HEK293 (cell line): ENCODE data around the gene ZNF469.

Experiments
- CTCF ChIA-PET: fragments of 350-600 bp; formaldehyde crosslinking; extraction: SDS; loops from one replicate; lab custom pipeline; 2021; ENCODE audit warnings: antibody characterized with exemption; lab: Yijun Ruan, JAX
- POLR2A ChIA-PET: fragments of 300-600 bp; formaldehyde crosslinking; extraction: SDS; loops from one replicate; lab custom pipeline; 2020; ENCODE audit warnings: antibody characterized with exemption, inconsistent platforms; lab: Yijun Ruan, JAX
- H3K27ac ChIP-seq: fragments of 200-500 bp; sonication (Bioruptor generic); 2 replicates; pipeline ENCODE4 v1.5.1; 2014; ENCODE audit warnings: low read depth, low read length, control low read depth, inconsistent platforms; ENCODE audit errors: extremely low read depth
- H3K36me3 ChIP-seq, 2 experiments: fragments of 200-500 bp in 1 of 2; sonication (Bioruptor generic) in 1 of 2; 1 replicate in 1 of 2; 2 replicates in 1 of 2; pipeline ENCODE4 v1.5.1; 2014 to 2017; ENCODE audit warnings: inconsistent platforms in 2 of 2, low read length in 2 of 2; ENCODE audit not compliant: control insufficient read depth in 2 of 2, insufficient read depth in 1 of 2
- H3K4me1 ChIP-seq: fragments of 200-500 bp; sonication (Bioruptor generic); 2 replicates; pipeline ENCODE4 v1.5.1; 2014; ENCODE audit warnings: mild to moderate bottlenecking, low read length, inconsistent platforms; ENCODE audit not compliant: control insufficient read depth, insufficient read depth
- H3K4me3 ChIP-seq: 2 replicates; pipeline ENCODE4 v1.5.1; 2011; ENCODE audit warnings: low read depth, mild to moderate bottlenecking, control low read depth, low read length, moderate library complexity
- H3K9me3 ChIP-seq: fragments of 200-500 bp; sonication (Bioruptor generic); 2 replicates; pipeline ENCODE4 v1.5.1; 2014; ENCODE audit warnings: low read depth, low read length, inconsistent platforms; ENCODE audit not compliant: control insufficient read depth, insufficient read depth
- BCL11A ChIP-seq: fragments of 450-650 bp; formaldehyde crosslinking; IDR thresholded peaks from 2 replicates; pipeline ENCODE4 v1.5.1; 2016; ENCODE audit warnings: low read depth, missing biosample characterization, missing genetic modification characterization
- GLIS1 ChIP-seq: fragments of 450-650 bp; formaldehyde crosslinking; IDR thresholded peaks from 2 replicates; pipeline ENCODE4 v1.5.1; 2016; ENCODE audit warnings: missing biosample characterization, missing genetic modification characterization
- GLIS2 ChIP-seq: fragments of 450-650 bp; formaldehyde crosslinking; IDR thresholded peaks from 2 replicates; pipeline ENCODE4 v1.5.1; 2016; ENCODE audit warnings: missing biosample characterization, missing genetic modification characterization
- KLF10 ChIP-seq: fragments of 450-650 bp; IDR thresholded peaks from 2 replicates; pipeline ENCODE4 v1.5.1; 2018; ENCODE audit warnings: missing biosample characterization, mild to moderate bottlenecking, missing genetic modification characterization
- KLF7 ChIP-seq: fragments of 450-650 bp; formaldehyde crosslinking; IDR thresholded peaks from 2 replicates; pipeline ENCODE4 v1.5.1; 2016; ENCODE audit warnings: missing biosample characterization, missing genetic modification characterization, borderline replicate concordance
- MYNN ChIP-seq: fragments of 450-650 bp; formaldehyde crosslinking; IDR thresholded peaks from 2 replicates; pipeline ENCODE4 v1.5.1; 2016; ENCODE audit warnings: missing biosample characterization, missing genetic modification characterization, borderline replicate concordance
- ZFHX2 ChIP-seq: fragments of 450-650 bp; formaldehyde crosslinking; conservative IDR thresholded peaks from 2 replicates; pipeline ENCODE4 v1.5.1; 2016; ENCODE audit warnings: missing biosample characterization, missing genetic modification characterization
- ZIC2 ChIP-seq: fragments of 450-650 bp; formaldehyde crosslinking; IDR thresholded peaks from 2 replicates; pipeline ENCODE4 v1.5.1; 2016; ENCODE audit warnings: missing biosample characterization, missing genetic modification characterization
- ZNF174 ChIP-seq: fragments of 450-650 bp; formaldehyde crosslinking; IDR thresholded peaks from 2 replicates; pipeline ENCODE4 v1.5.0; 2017; ENCODE audit warnings: missing biosample characterization, mild to moderate bottlenecking, missing genetic modification characterization
- ZNF335 ChIP-seq: fragments of 450-650 bp; formaldehyde crosslinking; conservative IDR thresholded peaks from 2 replicates; pipeline ENCODE4 v1.5.1; 2016; ENCODE audit warnings: missing biosample characterization, missing genetic modification characterization
- ZNF394 ChIP-seq: fragments of 450-650 bp; formaldehyde crosslinking; IDR thresholded peaks from 2 replicates; pipeline ENCODE4 v1.5.1; 2016; ENCODE audit warnings: missing biosample characterization, missing genetic modification characterization, mild to moderate bottlenecking, moderate library complexity, borderline replicate concordance
- ZNF585B ChIP-seq: fragments of 450-650 bp; formaldehyde crosslinking; IDR thresholded peaks from 2 replicates; pipeline ENCODE4 v1.5.1; 2016; ENCODE audit warnings: missing biosample characterization, missing genetic modification characterization
- ZNF623 ChIP-seq: fragments of 450-650 bp; formaldehyde crosslinking; IDR thresholded peaks from 2 replicates; pipeline ENCODE4 v1.5.1; 2016; ENCODE audit warnings: missing biosample characterization, missing genetic modification characterization
- ZNF624 ChIP-seq: fragments of 450-650 bp; formaldehyde crosslinking; IDR thresholded peaks from 2 replicates; pipeline ENCODE4 v1.5.1; 2017; ENCODE audit warnings: missing biosample characterization, missing genetic modification characterization
- TF ChIP-seq, protein P1 (sequence below): fragments of 450-650 bp; formaldehyde crosslinking; IDR thresholded peaks from 2 replicates; pipeline ENCODE4 v1.5.1; 2016; ENCODE audit warnings: missing biosample characterization, missing genetic modification characterization, low read depth
- TF ChIP-seq, protein P2 (sequence below): fragments of 450-650 bp; formaldehyde crosslinking; IDR thresholded peaks from 2 replicates; pipeline ENCODE4 v1.5.1; 2016; ENCODE audit warnings: missing biosample characterization, missing genetic modification characterization
- TF ChIP-seq, protein P3 (sequence below): fragments of 450-650 bp; IDR thresholded peaks from 2 replicates; pipeline ENCODE4 v1.5.1; 2018; ENCODE audit warnings: missing biosample characterization, mild to moderate bottlenecking, missing genetic modification characterization
- TF ChIP-seq, protein P4 (sequence below): fragments of 450-650 bp; formaldehyde crosslinking; IDR thresholded peaks from 2 replicates; pipeline ENCODE4 v1.5.1; 2016; ENCODE audit warnings: missing biosample characterization, missing genetic modification characterization
- TF ChIP-seq, protein P5 (sequence below): fragments of 450-650 bp; formaldehyde crosslinking; optimal IDR thresholded peaks from 2 replicates; pipeline ENCODE3; 2016; ENCODE audit warnings: missing biosample characterization, mild to moderate bottlenecking, missing genetic modification characterization

ZNF469 gene

DNA sequence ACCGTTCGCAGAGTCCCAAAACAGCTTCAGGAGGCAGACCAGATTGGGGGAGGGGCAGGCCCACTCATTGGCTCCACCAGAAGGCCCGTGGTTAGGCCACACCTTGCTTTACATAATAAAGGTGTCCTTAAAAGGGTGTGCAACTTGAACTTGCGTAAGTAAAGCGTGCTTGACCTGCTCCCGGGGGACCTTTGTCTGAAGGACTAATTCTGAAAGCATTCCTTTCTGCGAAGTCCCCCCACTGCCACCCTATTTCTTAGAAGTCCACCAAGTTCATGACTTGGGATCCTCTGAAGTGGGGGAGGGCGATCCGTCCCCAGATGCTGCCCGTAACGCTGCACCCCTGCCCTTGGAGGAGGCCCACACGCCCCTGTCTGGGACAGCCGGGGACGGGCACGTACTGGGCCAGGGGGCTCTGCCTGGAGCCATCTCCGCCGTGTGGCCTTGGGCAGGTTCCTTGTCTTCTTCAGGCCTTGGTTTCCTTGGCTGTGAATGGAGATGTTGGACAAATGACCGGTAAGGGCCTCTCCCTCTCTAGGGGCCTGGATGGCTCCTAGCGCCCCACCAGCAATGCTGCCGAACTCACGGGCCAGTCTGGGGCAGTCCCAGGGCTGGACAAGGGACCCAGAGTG lies 823 bp upstream of the ZNF469 start:
- Histone ChIP-seq H3K4me3 (no peak overlapping the region), H3K9me3 (no peaks in the 10 kb centered on the region), H3K36me3 (no peaks in the 10 kb centered on the region), H3K27ac (no peak overlapping the region), H3K4me1 (no peaks in the 10 kb centered on the region)
- TF ChIP-seq ZNF623 (tag by site-specific recombination) (no peak), BCL11A (tag by site-specific recombination) (no peak)
- POLR2A ChIA-PET = no interaction called here
- CTCF ChIA-PET = no interaction called here

DNA sequence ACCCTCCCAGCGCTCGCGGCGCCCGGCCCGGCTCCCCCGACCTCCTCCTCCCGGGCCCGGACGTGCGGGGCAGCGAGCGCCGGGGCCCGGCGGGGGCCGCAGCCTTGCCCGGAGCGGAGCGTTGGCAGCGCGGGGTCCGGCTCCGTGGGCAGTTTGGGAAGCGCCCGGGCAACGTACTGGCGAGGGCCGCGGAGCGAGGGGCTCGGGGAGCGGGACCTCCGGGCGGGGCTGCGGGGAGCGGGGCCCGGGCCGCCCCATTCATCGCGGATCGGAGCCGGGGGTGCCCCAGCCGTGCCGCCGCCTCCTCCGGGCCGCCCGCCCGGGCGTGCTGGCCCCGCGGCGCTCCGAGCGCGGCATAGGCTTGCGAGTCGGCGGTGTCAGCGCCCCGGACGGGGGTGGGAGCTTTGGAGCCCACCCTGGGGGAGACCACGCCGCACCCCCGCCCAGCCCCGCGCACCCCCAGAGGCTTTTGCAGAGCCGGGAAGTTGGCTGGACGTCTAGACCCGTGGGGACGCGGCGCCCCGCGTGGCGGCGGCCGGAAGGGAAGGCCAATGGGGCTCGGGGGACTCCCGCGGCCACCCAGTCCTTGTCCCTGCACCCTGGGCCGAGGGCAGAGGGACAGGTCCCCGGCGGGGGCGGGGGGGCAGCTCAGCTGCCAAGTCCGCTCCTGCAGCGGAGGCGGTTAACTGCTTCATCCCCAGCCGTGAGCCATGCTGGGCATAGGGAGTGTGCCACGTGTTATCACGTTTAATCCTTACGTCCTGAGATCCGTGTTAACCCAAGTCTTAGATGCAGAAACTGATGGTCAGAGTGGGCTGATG lies 852 bp downstream of the ZNF469 start:
- H3K4me1 ChIP-seq = no peaks in the 10 kb centered on the region
- peak overlapping the region; percentile 4 for H3K4me3 ChIP-seq
- no peak overlapping the region for H3K27ac ChIP-seq
- POLR2A ChIA-PET = no interaction called here
- H3K9me3 ChIP-seq = no peaks in the 10 kb centered on the region
- CTCF ChIA-PET = interaction anchor here (0.6 to 1.7 kb wide), 5 partner anchors 8 to 179 kb away, joined by 3 to 4 read pairs (median 3); no protein-coding TSS in a partner anchor
- H3K36me3 ChIP-seq = no peaks in the 10 kb centered on the region
- TF ChIP-seq MYNN (no peak), ZFHX2 (tag by site-specific recombination) (0 out of 2 replicates have a peak, but pooled peaks have one; percentile 17), GLIS1 (tag by site-specific recombination) (peak; percentile 11; the same call in 1 of the 2 replicates), ZNF174 (tag by site-specific recombination) (no peak), ZIC2 (peak; percentile 69), ZNF624 (tag by site-specific recombination) (no peak), ZNF335 (tag by site-specific recombination) (peak; percentile 56), KLF7 (tag by site-specific recombination) (no peak), ZNF585B (no peak), ZNF394 (tag by site-specific recombination) (no peak), KLF10 (tag by site-specific recombination) (no peak), GLIS2 (tag by site-specific recombination) (0 out of 2 replicates have a peak, but pooled peaks have one; percentile 8)
- TF ChIP-seq, protein P1, sequence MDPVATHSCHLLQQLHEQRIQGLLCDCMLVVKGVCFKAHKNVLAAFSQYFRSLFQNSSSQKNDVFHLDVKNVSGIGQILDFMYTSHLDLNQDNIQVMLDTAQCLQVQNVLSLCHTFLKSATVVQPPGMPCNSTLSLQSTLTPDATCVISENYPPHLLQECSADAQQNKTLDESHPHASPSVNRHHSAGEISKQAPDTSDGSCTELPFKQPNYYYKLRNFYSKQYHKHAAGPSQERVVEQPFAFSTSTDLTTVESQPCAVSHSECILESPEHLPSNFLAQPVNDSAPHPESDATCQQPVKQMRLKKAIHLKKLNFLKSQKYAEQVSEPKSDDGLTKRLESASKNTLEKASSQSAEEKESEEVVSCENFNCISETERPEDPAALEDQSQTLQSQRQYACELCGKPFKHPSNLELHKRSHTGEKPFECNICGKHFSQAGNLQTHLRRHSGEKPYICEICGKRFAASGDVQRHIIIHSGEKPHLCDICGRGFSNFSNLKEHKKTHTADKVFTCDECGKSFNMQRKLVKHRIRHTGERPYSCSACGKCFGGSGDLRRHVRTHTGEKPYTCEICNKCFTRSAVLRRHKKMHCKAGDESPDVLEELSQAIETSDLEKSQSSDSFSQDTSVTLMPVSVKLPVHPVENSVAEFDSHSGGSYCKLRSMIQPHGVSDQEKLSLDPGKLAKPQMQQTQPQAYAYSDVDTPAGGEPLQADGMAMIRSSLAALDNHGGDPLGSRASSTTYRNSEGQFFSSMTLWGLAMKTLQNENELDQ (tag by site-specific recombination) = no peak
- TF ChIP-seq, protein P2, sequence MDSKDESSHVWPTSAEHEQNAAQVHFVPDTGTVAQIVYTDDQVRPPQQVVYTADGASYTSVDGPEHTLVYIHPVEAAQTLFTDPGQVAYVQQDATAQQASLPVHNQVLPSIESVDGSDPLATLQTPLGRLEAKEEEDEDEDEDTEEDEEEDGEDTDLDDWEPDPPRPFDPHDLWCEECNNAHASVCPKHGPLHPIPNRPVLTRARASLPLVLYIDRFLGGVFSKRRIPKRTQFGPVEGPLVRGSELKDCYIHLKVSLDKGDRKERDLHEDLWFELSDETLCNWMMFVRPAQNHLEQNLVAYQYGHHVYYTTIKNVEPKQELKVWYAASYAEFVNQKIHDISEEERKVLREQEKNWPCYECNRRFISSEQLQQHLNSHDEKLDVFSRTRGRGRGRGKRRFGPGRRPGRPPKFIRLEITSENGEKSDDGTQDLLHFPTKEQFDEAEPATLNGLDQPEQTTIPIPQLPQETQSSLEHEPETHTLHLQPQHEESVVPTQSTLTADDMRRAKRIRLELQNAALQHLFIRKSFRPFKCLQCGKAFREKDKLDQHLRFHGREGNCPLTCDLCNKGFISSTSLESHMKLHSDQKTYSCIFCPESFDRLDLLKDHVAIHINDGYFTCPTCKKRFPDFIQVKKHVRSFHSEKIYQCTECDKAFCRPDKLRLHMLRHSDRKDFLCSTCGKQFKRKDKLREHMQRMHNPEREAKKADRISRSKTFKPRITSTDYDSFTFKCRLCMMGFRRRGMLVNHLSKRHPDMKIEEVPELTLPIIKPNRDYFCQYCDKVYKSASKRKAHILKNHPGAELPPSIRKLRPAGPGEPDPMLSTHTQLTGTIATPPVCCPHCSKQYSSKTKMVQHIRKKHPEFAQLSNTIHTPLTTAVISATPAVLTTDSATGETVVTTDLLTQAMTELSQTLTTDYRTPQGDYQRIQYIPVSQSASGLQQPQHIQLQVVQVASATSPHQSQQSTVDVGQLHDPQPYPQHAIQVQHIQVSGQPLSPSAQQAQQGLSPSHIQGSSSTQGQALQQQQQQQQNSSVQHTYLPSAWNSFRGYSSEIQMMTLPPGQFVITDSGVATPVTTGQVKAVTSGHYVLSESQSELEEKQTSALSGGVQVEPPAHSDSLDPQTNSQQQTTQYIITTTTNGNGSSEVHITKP (tag by site-specific recombination) = 0 out of 2 replicates have a peak, but pooled peaks have one; percentile 14
- TF ChIP-seq, protein P3, sequence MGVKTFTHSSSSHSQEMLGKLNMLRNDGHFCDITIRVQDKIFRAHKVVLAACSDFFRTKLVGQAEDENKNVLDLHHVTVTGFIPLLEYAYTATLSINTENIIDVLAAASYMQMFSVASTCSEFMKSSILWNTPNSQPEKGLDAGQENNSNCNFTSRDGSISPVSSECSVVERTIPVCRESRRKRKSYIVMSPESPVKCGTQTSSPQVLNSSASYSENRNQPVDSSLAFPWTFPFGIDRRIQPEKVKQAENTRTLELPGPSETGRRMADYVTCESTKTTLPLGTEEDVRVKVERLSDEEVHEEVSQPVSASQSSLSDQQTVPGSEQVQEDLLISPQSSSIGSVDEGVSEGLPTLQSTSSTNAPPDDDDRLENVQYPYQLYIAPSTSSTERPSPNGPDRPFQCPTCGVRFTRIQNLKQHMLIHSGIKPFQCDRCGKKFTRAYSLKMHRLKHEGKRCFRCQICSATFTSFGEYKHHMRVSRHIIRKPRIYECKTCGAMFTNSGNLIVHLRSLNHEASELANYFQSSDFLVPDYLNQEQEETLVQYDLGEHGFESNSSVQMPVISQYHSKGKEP (tag by site-specific recombination) = no peak
- TF ChIP-seq, protein P4, sequence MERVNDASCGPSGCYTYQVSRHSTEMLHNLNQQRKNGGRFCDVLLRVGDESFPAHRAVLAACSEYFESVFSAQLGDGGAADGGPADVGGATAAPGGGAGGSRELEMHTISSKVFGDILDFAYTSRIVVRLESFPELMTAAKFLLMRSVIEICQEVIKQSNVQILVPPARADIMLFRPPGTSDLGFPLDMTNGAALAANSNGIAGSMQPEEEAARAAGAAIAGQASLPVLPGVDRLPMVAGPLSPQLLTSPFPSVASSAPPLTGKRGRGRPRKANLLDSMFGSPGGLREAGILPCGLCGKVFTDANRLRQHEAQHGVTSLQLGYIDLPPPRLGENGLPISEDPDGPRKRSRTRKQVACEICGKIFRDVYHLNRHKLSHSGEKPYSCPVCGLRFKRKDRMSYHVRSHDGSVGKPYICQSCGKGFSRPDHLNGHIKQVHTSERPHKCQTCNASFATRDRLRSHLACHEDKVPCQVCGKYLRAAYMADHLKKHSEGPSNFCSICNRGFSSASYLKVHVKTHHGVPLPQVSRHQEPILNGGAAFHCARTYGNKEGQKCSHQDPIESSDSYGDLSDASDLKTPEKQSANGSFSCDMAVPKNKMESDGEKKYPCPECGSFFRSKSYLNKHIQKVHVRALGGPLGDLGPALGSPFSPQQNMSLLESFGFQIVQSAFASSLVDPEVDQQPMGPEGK = peak; percentile 28; the same call in 1 of the 2 replicates
- TF ChIP-seq, protein P5, sequence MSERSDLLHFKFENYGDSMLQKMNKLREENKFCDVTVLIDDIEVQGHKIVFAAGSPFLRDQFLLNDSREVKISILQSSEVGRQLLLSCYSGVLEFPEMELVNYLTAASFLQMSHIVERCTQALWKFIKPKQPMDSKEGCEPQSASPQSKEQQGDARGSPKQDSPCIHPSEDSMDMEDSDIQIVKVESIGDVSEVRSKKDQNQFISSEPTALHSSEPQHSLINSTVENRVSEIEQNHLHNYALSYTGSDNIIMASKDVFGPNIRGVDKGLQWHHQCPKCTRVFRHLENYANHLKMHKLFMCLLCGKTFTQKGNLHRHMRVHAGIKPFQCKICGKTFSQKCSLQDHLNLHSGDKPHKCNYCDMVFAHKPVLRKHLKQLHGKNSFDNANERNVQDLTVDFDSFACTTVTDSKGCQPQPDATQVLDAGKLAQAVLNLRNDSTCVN (tag by site-specific recombination) = peak; percentile 29
